ENCODE measurements around the gene SAMD4A. TPM values are rescaled to one million over a fixed set of nuclear protein-coding genes. Genes with fewer than 3 reads are reported as not detected.

The SAMD4A gene
- total RNA-seq, 1 donor from 2014 or later: 57.0 TPM

GRCh38 chr14:54785778-54786770 is 219.1 kb downstream of the SAMD4A start:
- H3K27me3 Mint-ChIP-seq (ENCODE audit: low read depth): no peaks in the 10 kb centered on the region
- TF ChIP-seq, protein P1, sequence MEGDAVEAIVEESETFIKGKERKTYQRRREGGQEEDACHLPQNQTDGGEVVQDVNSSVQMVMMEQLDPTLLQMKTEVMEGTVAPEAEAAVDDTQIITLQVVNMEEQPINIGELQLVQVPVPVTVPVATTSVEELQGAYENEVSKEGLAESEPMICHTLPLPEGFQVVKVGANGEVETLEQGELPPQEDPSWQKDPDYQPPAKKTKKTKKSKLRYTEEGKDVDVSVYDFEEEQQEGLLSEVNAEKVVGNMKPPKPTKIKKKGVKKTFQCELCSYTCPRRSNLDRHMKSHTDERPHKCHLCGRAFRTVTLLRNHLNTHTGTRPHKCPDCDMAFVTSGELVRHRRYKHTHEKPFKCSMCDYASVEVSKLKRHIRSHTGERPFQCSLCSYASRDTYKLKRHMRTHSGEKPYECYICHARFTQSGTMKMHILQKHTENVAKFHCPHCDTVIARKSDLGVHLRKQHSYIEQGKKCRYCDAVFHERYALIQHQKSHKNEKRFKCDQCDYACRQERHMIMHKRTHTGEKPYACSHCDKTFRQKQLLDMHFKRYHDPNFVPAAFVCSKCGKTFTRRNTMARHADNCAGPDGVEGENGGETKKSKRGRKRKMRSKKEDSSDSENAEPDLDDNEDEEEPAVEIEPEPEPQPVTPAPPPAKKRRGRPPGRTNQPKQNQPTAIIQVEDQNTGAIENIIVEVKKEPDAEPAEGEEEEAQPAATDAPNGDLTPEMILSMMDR (IDR thresholded peaks at IDR 0.05): no peak
- H3K27ac Mint-ChIP-seq (ENCODE audit: unreplicated experiment): no peak overlapping the region
- no peaks in the 10 kb centered on the region for H3K9me3 Mint-ChIP-seq (ENCODE audit: low read depth)
- H3K4me3 Mint-ChIP-seq (ENCODE audit: unreplicated experiment): no peak overlapping the region
- H3K4me1 Mint-ChIP-seq (ENCODE audit: low read depth): peaks cover 3% of the 10 kb centered on the region
- H3K36me3 Mint-ChIP-seq (ENCODE audit: low read depth): peaks cover 56% of the 10 kb centered on the region
- no peak for DNase-seq (ENCODE audit: low spot score)

DNA sequence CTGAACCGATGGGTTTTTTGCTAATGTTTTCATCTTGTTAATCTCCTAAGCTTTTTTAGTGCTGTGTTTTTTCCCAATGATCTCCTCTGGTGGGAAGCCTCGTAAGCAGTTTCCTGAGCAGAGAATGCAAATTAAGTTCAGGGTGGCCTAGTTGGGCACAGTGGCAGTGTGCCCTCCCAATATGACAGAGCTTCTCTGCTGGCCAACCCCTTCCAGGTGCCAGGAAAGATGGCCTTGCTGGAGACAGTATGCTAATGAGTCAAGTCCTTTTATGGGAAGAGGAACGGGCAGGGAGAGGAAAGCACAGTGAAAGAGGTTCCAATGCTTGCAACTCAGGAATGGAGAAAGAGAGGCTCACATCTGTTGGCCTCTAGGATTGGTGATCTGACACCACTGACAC is 219.9 kb downstream of the SAMD4A start:
- H3K4me3 Mint-ChIP-seq (ENCODE audit: unreplicated experiment): no peak overlapping the region
- no peak overlapping the region for H3K27ac Mint-ChIP-seq (ENCODE audit: unreplicated experiment)
- DNase-seq (ENCODE audit: low spot score): no peak
- H3K27me3 Mint-ChIP-seq (ENCODE audit: low read depth): no peaks in the 10 kb centered on the region
- H3K36me3 Mint-ChIP-seq (ENCODE audit: low read depth): peaks cover 55% of the 10 kb centered on the region
- TF ChIP-seq, protein P1 (IDR thresholded peaks at IDR 0.05): no peak
- H3K4me1 Mint-ChIP-seq (ENCODE audit: low read depth): peaks cover 3% of the 10 kb centered on the region
- H3K9me3 Mint-ChIP-seq (ENCODE audit: low read depth): no peaks in the 10 kb centered on the region

GRCh38 chr14:54787261-54787660 is 220.3 kb downstream of the SAMD4A start:
- peaks cover 3% of the 10 kb centered on the region for H3K4me1 Mint-ChIP-seq (ENCODE audit: low read depth)
- no peaks in the 10 kb centered on the region for H3K9me3 Mint-ChIP-seq (ENCODE audit: low read depth)
- TF ChIP-seq, protein P1 (IDR thresholded peaks at IDR 0.05): no peak
- no peak overlapping the region for H3K27ac Mint-ChIP-seq (ENCODE audit: unreplicated experiment)
- no peak overlapping the region for H3K4me3 Mint-ChIP-seq (ENCODE audit: unreplicated experiment)
- H3K27me3 Mint-ChIP-seq (ENCODE audit: low read depth): no peaks in the 10 kb centered on the region
- no peak for DNase-seq (ENCODE audit: low spot score)
- peaks cover 53% of the 10 kb centered on the region for H3K36me3 Mint-ChIP-seq (ENCODE audit: low read depth)

DNA sequence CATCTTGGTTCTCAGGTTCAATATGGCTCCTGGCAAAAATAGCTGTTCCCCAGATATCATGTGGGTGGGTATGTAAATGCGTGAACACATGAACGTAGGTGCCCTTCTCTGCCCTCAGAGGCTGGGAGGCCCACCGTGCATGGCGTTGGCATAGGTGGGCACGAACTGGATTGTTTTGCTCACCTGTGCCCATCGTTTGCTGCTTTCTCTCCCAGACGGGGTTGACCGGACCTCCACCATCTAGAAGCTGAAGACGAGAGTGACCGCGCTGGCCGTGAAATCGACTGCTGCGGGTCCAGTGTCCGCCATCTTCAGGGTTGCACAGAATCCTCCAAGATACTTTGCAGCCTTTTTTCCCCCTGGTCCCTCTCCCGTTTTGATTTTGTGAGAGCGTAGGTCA is 221.8 kb downstream of the SAMD4A start:
- H3K4me1 Mint-ChIP-seq (ENCODE audit: low read depth): peaks cover 3% of the 10 kb centered on the region
- no peaks in the 10 kb centered on the region for H3K9me3 Mint-ChIP-seq (ENCODE audit: low read depth)
- H3K36me3 Mint-ChIP-seq (ENCODE audit: low read depth): peaks cover 48% of the 10 kb centered on the region
- H3K4me3 Mint-ChIP-seq (ENCODE audit: unreplicated experiment): no peak overlapping the region
- H3K27me3 Mint-ChIP-seq (ENCODE audit: low read depth): no peaks in the 10 kb centered on the region
- TF ChIP-seq, protein P1 (IDR thresholded peaks at IDR 0.05): no peak
- no peak overlapping the region for H3K27ac Mint-ChIP-seq (ENCODE audit: unreplicated experiment)
- DNase-seq (ENCODE audit: low spot score): no peak

GRCh38 chr14:54789166-54789565 is 222.2 kb downstream of the SAMD4A start:
- DNase-seq (ENCODE audit: low spot score): no peak
- no peaks in the 10 kb centered on the region for H3K9me3 Mint-ChIP-seq (ENCODE audit: low read depth)
- no peak overlapping the region for H3K27ac Mint-ChIP-seq (ENCODE audit: unreplicated experiment)
- TF ChIP-seq, protein P1 (IDR thresholded peaks at IDR 0.05): no peak
- H3K27me3 Mint-ChIP-seq (ENCODE audit: low read depth): no peaks in the 10 kb centered on the region
- no peaks in the 10 kb centered on the region for H3K4me1 Mint-ChIP-seq (ENCODE audit: low read depth)
- peaks cover 45% of the 10 kb centered on the region for H3K36me3 Mint-ChIP-seq (ENCODE audit: low read depth)
- no peak overlapping the region for H3K4me3 Mint-ChIP-seq (ENCODE audit: unreplicated experiment)

Measured in chondrocyte (in vitro differentiated cells).